Renal cortex interstitium (tissue), 11 donors: ENCODE measurements around the gene B4GALNT1. TPM values are rescaled to one million over a fixed set of nuclear protein-coding genes. Genes with fewer than 3 reads are reported as not detected.
A peak's percentile ranks its signal among the peaks of the same experiment; 100 is the strongest.

ENCODE experiments used
- DNase-seq, 11 donors: peaks; one replicate each; pipeline ENCODE4 v3.0.0-alpha.2; 2013; ENCODE audit warnings: low read depth in 9 of 11, low spot score in 4 of 11; ENCODE audit errors: extremely low read depth in 1 of 11
- polyA plus RNA-seq, 3 donors: library from polyadenylated mRNA; unstranded; fragments of 120-200 nt; gene quantifications; one replicate each; pipeline ENCODE4 v1.2.1, GENCODE V29; 2013; ENCODE audit not compliant: insufficient read length in 3 of 3

Gene B4GALNT1
- polyA plus RNA-seq, 3 donors, result 0.84 to 1.3 (median 0.97) TPM

GRCh38 chr12:57613427-57614109 is 19.4 kb downstream of the B4GALNT1 start:
- DNase-seq, result no peak

- no peak for DNase-seq
These were observed 20.1 kb downstream of the B4GALNT1 start for GRCh38 chr12:57612711-57613426.

GRCh38 chr12:57611827-57612710 is 20.9 kb downstream of the B4GALNT1 start:
- DNase-seq, result no peak

DNA sequence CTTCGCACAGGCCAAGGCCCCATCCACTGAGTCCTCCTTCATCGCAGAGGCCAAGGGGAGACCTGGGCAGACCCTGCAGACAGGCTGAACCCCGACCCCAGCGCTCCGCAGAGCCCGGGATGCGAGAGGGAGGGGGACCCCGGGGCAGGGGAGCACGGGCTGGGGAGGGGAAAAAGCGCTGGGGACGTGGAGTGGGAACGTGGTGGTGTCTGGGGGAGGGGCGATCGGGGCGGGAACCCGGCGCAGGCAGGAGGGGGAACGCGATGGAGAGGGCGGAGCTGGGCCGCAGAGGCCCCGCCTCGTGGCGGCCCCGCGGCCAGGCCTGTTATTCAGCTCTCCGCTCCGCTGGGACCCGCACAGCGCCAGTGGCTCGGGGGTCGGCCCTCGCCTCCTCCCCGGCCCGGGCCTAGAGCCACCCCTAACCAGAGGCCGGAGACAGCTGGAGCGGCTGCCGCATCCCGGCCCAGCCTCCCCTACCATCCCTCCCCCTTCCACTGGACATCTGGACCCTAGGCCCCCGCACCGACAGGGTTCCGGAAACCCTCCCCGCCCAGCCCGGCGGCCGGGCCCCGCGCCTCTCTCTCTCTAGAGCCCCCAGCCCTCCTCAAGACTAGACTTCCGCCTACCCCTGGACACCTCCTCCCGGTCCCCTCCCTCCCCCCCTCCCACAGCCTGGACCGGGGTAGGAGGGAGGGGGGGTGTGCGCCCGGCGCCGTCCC is 21.7 kb downstream of the B4GALNT1 start, which contains the start of gene ARHGEF25:
Gene ARHGEF25, plus strand, starts transcription at position 328 of the 719 bp plus-strand sequence. CDS start 460 bp downstream, outside the sequence.
- DNase-seq, result peak in 6 of 11 donors; percentile 68 to 83 (median 71)

DNA sequence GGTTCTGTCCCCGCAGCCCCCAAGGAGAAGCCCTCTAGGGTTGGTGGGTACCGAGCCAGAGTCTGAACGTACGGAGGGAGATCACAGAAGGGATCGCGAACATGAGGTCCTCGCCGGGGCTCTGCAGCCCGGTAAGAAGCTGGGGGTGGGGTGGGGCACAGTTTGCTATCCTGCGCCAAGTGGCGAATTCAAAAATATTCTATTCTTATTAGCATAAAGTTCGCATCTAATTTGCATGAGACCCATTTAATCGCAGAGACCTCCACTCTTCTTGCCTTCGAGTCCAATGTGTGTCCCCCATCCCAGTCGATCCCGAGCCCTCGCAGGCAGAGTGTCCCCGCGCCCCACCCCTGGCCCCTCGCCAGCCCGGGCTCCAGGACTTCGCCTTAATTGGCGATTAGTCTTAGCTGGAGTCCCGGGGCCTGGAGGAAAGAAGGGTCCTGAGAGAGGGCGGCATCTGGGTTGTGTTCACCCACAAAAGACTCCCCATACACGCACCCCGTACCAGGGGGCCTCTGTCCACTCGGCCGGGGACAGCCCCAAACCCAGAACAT is 22.4 kb downstream of the B4GALNT1 start:
- DNase-seq, result no peak

GRCh38 chr12:57609781-57610553 is 23.0 kb downstream of the B4GALNT1 start:
- DNase-seq, result no peak

DNA sequence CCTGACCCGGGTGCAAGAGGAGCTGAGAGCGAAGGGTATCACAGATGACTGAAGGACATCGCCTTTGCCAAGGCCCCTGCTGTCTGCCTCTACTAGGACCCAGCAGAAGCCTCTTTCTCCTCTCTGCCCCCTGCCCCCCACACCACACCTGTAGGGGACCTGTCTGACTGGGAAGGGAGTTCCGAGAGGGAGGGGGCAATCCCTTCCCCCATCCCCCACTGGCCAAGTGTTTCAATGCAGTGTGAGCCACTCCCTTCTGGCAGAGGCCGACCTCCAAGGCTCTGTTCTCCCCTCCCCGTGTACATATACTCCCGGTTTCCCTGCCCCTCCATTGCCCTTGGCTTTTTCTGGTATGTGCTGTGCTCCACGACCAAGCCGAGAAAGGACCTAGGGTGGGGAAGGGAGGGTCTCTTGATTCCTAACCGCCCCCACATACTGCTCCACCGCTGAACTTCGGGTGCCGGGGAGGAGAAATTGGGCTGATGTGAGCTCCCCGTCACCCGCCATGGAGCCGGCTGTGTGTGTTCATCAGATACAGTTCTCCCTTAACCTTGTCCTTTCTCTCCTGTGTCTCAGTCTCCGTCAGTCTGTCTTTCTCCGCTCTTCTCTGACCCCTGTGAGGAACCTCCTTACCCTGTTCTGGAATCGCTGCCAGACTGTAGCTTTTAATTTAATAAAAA is 23.8 kb downstream of the B4GALNT1 start:
- DNase-seq, result no peak

- no peak for DNase-seq
These were observed 24.9 kb downstream of the B4GALNT1 start for GRCh38 chr12:57607958-57608663.

- no peak for DNase-seq
These were observed 26.2 kb downstream of the B4GALNT1 start for GRCh38 chr12:57606821-57607220.

DNA sequence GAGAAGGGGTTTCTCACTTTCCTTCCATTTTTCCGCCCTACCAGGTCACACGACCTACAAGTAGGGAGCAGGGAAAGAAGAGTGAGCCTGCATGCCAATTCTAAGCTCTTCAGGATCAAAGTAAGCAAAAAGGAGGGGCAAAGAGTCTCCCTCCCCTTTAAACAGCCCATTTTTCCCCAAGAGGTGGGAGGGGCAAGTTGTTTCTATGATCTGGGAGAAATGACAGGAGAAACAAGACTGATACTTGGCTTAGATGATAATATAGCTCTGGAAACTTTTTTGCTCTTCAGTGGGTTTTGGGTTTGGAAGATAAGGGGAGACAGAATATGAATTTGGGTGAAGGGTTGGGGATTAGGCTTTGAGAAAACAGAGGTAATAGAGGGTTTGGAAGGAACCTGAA is 26.6 kb downstream of the B4GALNT1 start:
- DNase-seq, result no peak

- DNase-seq, result no peak
These were observed 27.1 kb downstream of the B4GALNT1 start for GRCh38 chr12:57605811-57606311.

- DNase-seq, result no peak
These were observed 27.8 kb downstream of the B4GALNT1 start for GRCh38 chr12:57604992-57605810.

GRCh38 chr12:57604454-57604991 is 28.5 kb downstream of the B4GALNT1 start, which contains the start of gene DTX3:
DTX3 (plus strand) TSS chr12:57604824; CDS start chr12:57606518, 1,694 bp downstream.
- DNase-seq, result no peak

DNA sequence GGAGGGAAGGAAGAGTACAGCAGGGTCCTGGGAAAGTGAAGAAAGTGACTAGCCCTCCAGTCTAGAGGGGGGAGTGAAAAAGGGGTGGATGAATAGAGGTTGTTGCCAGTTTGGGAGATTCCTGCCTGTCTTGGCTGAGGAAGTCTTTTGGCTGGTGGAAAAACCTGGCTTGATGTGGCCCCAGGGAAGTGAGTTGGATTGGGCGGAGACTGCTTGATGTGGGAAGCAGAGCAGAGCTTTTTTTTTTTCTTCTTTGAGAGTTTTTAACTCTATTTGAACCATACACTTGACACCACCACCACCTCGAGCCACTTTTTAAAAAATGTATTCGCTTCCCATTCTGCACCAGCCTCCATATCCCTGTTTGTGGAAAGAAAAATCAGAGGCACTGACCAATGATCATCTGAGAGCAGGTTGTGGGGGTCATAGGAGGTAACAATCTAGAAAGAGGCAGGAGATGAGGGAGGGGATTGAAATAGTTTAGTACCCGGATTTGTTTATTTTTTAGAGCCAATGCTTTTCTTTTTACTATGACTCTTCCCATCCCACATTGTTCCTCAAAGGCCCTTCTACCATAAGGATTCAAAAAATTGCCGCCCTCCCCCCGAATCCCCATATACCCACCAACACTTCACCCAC is 29.1 kb downstream of the B4GALNT1 start:
- DNase-seq, result peak in 2 of 11 donors; percentile 65 to 74

DNA sequence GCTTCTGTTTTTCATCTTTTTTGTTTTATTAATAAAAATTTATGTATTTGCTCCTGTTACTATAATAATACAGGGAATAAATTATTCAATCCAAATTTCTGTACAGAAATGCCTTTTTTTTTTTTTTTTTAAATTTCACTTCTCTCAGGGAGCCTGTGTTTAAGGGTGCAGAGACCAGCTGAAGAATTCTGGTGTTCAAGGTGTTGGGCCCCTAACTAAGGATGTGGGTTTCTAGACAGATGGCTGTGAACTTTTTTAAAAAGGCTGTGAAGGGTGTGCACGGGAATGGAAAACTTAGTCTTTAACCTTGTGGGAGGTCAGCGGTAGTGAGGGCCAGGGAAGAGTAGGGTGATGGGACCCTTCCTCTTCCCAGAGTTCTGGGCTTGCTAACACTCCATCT is 29.7 kb downstream of the B4GALNT1 start:
- DNase-seq, result no peak
